Large intestine (tissue), 3 donors: ENCODE data around the gene MEX3C. TPM values are rescaled to one million over a fixed set of nuclear protein-coding genes. Genes with fewer than 3 reads are reported as not detected.
A peak's percentile ranks its signal among the peaks of the same experiment; 100 is the strongest.

Experiments
- DNase-seq, 2 donors: peaks; one replicate each; pipeline versions ENCODE4 v3.0.0 to v3.0.0-alpha.2; 2013
- H3K27ac ChIP-seq: one replicate; pipeline ENCODE4 v1.5.1; 2013; ENCODE audit warnings: low read length
- H3K27me3 ChIP-seq: 2 replicates; pipeline ENCODE4 v1.6.1; 2013; ENCODE audit warnings: low read length; ENCODE audit not compliant: control insufficient read depth, insufficient read depth
- H3K36me3 ChIP-seq: 2 replicates; pipeline ENCODE4 v1.6.1; 2013; ENCODE audit warnings: low read length; ENCODE audit not compliant: control insufficient read depth, insufficient read depth
- H3K4me1 ChIP-seq: one replicate; pipeline ENCODE4 v1.6.1; 2013; ENCODE audit warnings: low read length; ENCODE audit not compliant: control insufficient read depth, insufficient read depth
- H3K4me3 ChIP-seq: one replicate; pipeline ENCODE4 v1.5.1; 2013; ENCODE audit warnings: low read length
- H3K9me3 ChIP-seq: one replicate; pipeline ENCODE4 v1.6.1; 2013; ENCODE audit warnings: mild to moderate bottlenecking, low read depth, low read length, moderate library complexity; ENCODE audit not compliant: control insufficient read depth
- WGBS: methylation state at CpG from one replicate; pipeline ENCODE4 v1.1.5; 2013; ENCODE audit warnings: low lambda C conversion rate; ENCODE audit not compliant: insufficient coverage; 5-methylcytosine and 5-hydroxymethylcytosine counted together
- polyA plus RNA-seq: library from polyadenylated mRNA; unstranded; fragments of 120-200 nt; gene quantifications from one replicate; pipeline ENCODE4 v1.2.1, GENCODE V29; 2013

MEX3C gene
- polyA plus RNA-seq, 1 donor = 35.0 TPM

DNA sequence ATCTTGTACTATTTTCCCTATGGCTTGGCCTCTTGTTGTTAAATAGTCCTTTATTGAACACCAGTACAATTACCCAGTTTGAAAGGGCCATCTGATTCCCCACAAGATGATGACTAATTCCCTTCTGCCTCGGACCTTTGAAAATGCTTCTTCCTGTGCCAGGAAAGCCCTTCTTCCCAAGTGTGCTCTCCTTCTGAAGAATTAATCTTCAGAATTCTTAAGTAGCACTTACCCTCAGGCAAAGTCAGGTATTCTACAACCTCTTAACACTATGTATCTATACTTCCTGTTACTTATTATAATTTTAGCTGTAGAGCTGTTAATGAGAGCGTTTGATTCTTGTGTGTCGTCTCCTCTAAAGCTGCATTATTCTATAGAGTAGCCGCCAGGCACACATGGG, 28.6 kb upstream of the MEX3C start:
- WGBS = 100% methylated on average over 2 of the region's 4 CpGs
- H3K4me3 ChIP-seq = no peak overlapping the region
- no peak for DNase-seq
- H3K27ac ChIP-seq = no peak overlapping the region
- H3K27me3 ChIP-seq = no peaks in the 10 kb centered on the region
- no peaks in the 10 kb centered on the region for H3K36me3 ChIP-seq
- no peaks in the 10 kb centered on the region for H3K9me3 ChIP-seq
- H3K4me1 ChIP-seq = no peaks in the 10 kb centered on the region

DNA sequence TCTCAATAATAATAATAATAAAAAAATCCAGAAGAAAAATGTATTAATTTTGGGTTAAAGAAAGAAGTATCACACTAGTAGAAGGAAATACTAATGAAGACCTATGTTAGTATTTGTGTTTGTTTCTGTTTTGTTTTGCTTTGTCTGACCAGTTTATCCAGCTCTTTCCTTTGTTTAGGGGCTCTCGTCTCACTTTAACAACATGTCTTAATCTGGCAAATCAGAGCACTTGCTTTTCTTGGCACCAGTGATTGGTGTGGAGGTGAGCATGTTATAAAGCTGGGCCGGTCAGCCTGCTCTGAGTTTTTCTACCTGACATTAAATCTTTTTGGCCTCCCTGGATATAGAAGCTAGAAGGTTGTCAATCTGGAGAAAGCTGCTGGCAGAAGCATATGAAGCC, 15.1 kb upstream of the MEX3C start:
- no CpG with 5 or more reads among the region's 2 CpGs for WGBS

DNA sequence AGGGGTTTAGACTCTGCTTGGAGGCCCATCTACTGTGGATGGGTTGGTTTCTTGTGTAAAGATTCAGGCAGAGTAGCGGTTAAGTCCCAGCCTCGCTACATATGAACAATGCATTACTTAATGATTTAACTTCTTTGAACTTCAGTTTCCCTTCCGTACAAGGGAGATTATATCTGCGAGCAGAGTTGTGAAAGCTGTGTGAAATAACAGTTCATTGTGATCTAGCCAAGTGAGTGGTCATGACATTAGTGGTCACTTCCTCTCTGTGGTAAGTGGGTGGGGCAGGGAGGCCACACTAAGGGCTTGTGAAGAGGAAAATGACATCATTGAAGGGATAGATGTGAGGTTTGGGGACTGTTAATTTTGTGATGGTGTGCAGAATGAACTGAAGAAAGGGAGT, 14.1 kb upstream of the MEX3C start:
- H3K27ac ChIP-seq = no peak overlapping the region
- peak; percentile 19 to 30 for DNase-seq

More for the DNA sequence above, 15.1 kb upstream of the MEX3C start:
- Histone ChIP-seq H3K4me3 (no peak overlapping the region), H3K36me3 (no peaks in the 10 kb centered on the region), H3K9me3 (no peaks in the 10 kb centered on the region), H3K27ac (no peak overlapping the region), H3K4me1 (no peaks in the 10 kb centered on the region), H3K27me3 (no peaks in the 10 kb centered on the region)
- no peak for DNase-seq

DNA sequence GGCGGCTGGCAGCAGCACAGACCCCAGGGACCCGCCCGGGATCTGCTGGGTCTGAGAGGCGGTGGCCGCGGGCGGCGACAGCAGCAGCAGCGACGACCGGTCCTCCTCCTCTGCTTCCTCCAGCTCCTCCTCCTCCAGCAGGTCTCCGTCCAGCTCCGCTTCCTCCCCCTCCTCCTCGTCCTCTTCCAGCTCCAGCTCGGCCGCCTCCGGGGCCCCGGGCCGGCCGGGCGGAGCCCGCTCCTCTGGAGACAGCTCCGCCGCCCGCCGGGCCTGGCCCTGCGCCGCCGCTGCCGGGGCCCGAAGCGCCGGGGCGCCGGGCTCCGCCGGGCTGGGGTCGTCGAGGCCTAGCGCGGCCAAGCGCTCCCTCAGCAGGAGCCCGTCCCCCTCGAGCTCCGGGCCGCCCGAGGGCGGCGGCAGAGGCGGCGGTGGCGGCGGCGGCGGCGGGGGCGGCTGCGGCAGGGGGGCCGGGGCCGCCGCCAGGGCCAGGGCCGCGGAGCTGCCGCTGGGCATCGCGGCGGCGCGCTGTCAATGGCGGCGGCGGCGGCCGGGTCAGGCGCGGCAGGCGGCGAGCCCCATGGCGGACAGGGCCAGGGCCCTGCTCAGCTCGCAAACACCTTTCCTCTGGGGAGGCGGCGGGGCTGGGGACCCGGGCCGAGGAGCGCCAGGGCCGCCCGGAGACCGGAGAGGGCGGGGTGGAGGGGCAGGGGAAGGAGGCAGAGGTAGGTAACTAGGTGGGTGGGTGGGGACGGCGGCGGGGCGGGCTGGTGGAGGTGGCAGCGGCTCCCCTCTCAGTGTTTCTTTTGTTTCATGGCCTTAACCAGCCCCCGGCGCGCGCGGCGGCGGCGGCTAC, 445 bp downstream of the MEX3C start:
- peak; percentile 56 to 78 for DNase-seq
- Histone ChIP-seq H3K27ac (peak overlapping the region; percentile 87), H3K27me3 (no peaks in the 10 kb centered on the region), H3K4me3 (peak overlapping the region; percentile 75), H3K36me3 (no peaks in the 10 kb centered on the region), H3K9me3 (peaks cover 7% of the 10 kb centered on the region), H3K4me1 (peaks cover 12% of the 10 kb centered on the region)
- WGBS = no CpG with 5 or more reads among the region's 102 CpGs

More for the DNA sequence above, 14.1 kb upstream of the MEX3C start:
- H3K4me3 ChIP-seq = no peak overlapping the region
- H3K36me3 ChIP-seq = no peaks in the 10 kb centered on the region
- 80% methylated on average over 1 of the region's 4 CpGs for WGBS
- H3K9me3 ChIP-seq = no peaks in the 10 kb centered on the region
- no peaks in the 10 kb centered on the region for H3K27me3 ChIP-seq
- H3K4me1 ChIP-seq = no peaks in the 10 kb centered on the region

DNA sequence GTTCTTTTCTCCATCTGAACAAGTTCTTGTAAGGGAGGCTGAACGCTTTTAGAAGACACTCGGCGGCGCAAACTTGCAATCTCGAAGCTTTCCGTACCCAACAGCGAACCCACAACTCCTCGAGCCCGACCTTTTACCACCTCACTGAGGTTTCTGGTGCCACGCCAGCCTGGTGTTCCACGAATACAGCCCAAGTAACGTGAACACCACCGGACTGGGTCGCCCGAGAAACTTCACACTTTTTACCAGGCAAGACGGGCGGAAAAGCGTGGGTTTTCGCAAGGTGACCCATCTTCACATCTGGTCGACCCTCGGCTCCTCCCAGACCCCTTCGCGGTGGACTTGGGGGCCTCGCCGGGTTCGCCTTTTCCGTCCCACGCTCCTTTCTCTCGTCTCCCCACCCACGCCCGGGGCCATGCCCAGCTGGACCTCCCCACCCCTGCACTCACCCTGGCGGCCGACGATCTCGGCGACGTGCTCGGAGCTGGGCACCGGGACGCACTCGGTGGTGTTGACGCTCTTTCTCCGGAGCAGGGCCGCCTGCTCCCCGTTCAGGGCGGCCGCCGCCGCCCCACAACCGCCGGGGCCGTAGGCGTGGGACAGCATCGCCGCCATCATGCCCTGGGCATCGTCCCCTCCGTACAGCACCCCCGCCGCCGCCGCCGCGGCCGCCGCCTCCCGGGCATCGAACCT, 1.2 kb downstream of the MEX3C start:
- Histone ChIP-seq H3K36me3 (no peaks in the 10 kb centered on the region), H3K4me3 (peak overlapping the region; percentile 75), H3K27ac (peak overlapping the region; percentile 87), H3K27me3 (no peaks in the 10 kb centered on the region), H3K4me1 (peaks cover 12% of the 10 kb centered on the region), H3K9me3 (peaks cover 7% of the 10 kb centered on the region)
- DNase-seq = peak in 1 of 2 donors; percentile 19
- no CpG with 5 or more reads among the region's 67 CpGs for WGBS

DNA sequence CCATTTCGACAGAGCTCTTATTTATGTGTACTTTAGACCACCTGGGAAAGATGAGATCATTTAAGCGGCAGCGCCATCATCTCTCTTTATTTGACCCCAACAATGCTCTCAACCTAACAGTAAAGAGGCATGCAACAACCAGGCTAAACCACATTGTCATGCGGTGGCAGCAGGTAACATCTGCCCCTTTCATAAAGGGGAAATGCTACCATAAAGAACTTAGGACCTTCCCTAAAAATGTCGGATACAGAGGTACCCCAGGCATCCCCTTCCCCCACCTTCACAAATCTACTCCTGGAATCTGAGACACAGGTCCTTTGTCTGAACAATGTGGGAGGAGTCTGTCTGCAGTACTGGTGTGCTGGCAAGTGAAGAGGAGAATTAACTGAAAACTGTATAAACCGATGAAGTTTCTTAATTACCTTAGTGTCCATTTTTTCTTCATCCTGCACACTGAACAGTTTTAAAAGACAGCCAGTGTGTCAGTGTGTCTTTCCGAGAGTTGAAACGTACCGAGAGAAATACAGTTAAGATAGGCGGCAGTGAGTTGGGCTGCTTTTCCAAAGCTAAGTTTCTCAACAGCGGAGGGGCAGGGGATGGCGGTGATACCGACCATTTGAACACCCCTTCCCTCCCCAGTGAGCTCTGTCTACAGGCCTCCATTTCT, 1.9 kb downstream of the MEX3C start:
- peak; percentile 68 to 86 for DNase-seq
- peaks cover 12% of the 10 kb centered on the region for H3K4me1 ChIP-seq

DNA sequence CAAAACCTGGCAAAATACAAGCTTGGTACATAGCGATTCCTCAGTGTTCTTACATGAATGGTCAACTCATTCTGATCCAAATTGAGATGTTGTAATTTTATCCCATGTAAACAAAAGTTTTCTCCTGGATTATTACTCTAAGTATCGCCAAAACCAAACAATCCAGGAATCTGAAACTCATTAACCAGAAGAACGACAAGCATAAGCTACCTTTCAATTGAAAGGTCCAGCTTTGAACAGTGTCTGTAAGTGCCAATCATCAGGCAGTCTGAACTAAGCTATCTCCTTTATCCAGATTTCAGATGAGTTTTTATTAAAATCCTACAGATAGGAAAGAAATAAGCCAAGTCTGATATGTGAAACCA, 2.4 kb downstream of the MEX3C start:
- WGBS = no CpG with 5 or more reads among the region's 3 CpGs
- Histone ChIP-seq H3K4me1 (peaks cover 14% of the 10 kb centered on the region), H3K27me3 (no peaks in the 10 kb centered on the region)

More for the DNA sequence above, 1.9 kb downstream of the MEX3C start:
- peak overlapping the region; percentile 75 for H3K4me3 ChIP-seq
- H3K27ac ChIP-seq = peak overlapping the region; percentile 87
- H3K36me3 ChIP-seq = no peaks in the 10 kb centered on the region
- peaks cover 7% of the 10 kb centered on the region for H3K9me3 ChIP-seq
- WGBS = no CpG with 5 or more reads among the region's 13 CpGs
- no peaks in the 10 kb centered on the region for H3K27me3 ChIP-seq

DNA sequence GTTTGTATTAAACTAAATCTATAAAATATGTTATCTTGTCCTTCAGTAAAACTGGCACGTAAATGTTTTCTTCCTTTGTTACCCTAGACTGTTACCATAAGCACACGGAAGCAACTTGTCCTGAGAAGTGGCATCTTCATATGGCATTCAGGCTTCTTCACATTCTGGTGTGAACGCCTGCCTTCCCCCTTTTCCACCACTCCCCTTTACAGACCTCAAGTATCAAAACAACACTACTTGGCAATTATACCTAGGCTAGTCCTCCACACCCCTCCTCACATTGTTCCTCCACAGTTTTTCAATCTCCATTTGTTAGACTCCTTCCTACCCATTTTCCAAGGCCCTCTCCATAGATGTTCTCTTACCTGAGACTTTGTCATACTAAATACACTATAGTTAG, 2.9 kb downstream of the MEX3C start:
- Histone ChIP-seq H3K27me3 (no peaks in the 10 kb centered on the region), H3K36me3 (peaks cover 5% of the 10 kb centered on the region), H3K9me3 (peaks cover 7% of the 10 kb centered on the region), H3K27ac (peak overlapping the region; percentile 87), H3K4me3 (peak overlapping the region; percentile 75), H3K4me1 (peaks cover 16% of the 10 kb centered on the region)
- no CpG with 5 or more reads among the region's 3 CpGs for WGBS
- DNase-seq = peak in 1 of 2 donors; percentile 35

More for the DNA sequence above, 2.4 kb downstream of the MEX3C start:
- no peak for DNase-seq
- Histone ChIP-seq H3K9me3 (peaks cover 7% of the 10 kb centered on the region), H3K36me3 (peaks cover 3% of the 10 kb centered on the region), H3K27ac (peak overlapping the region; percentile 87), H3K4me3 (peak overlapping the region; percentile 75)

DNA sequence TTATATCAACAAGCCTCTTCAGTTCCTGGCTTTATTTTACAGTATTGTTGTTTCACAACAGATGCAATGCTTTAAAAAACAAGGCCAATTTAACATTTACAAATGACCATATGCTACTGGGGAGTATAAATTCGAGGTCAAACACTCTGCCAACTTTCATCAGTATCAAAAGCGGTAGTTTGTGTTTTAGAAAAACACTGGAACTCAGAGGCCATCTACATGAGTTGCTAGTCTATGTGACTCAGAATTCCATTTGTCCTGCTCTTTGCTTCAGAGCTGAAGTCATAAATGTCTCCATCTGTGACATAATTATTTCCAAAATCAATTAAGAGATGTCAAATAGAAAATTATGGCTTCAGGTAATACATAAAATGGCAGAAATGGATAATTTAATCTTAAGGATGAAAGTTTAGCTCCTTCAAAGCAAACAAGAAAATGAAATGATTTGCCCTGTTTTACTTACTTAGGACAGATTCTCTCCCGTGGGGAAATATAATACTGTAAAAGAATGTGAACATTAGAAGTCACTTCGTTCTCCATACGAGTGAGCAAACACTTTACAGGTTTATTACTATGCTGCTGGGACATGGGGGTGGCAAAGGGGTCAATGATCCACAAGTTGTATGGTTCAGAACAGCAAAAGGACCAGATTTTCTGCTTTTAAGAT, 3.7 kb downstream of the MEX3C start:
- Histone ChIP-seq H3K36me3 (peaks cover 5% of the 10 kb centered on the region), H3K9me3 (peaks cover 3% of the 10 kb centered on the region), H3K27me3 (no peaks in the 10 kb centered on the region), H3K27ac (peak overlapping the region; percentile 87), H3K4me1 (peaks cover 16% of the 10 kb centered on the region), H3K4me3 (no peak overlapping the region)
- 0% methylated on average over 1 of the region's 5 CpGs for WGBS
- peak; percentile 20 to 64 for DNase-seq

DNA sequence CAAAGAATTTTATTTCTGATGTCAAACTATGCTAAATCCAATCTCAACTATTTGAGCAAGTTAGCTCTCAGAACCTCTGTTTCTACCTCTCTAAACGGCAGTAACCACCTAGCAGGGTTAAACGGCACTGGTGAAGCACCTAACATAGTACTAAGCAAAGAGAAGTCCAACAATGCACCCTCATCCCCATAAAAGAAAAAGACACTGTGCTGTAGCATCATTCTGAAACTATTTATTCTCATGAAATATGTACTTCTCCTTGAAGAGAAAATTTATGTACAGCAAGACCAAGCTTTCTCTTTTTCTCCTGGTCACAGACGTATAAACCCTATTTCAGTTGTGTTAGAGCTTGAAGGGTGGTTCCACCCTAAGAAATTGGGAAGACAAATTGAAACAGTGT, 4.8 kb downstream of the MEX3C start:
- Histone ChIP-seq H3K36me3 (peaks cover 5% of the 10 kb centered on the region), H3K4me3 (no peak overlapping the region), H3K9me3 (no peaks in the 10 kb centered on the region), H3K27ac (no peak overlapping the region), H3K27me3 (no peaks in the 10 kb centered on the region), H3K4me1 (peaks cover 16% of the 10 kb centered on the region)
- no CpG with 5 or more reads among the region's 3 CpGs for WGBS
- no peak for DNase-seq
